NB4 (cell line): Measurements from ENCODE around the gene RAB29.

Experiments used
- CTCF ChIP-seq: IDR thresholded peaks from one replicate; pipeline ENCODE4 v1.5.1; 2012; ENCODE audit warnings: low read depth, low read length
- POLR2A ChIP-seq: IDR thresholded peaks from 2 replicates; pipeline ENCODE4 v1.6.1; 2011; ENCODE audit warnings: mild to moderate bottlenecking; ENCODE audit not compliant: insufficient read length; ENCODE audit errors: extremely low read depth

- TF ChIP-seq CTCF = no peak
- no peak for TF ChIP-seq POLR2A
Observed at GRCh38 chr1:205812271-205812877, 37.1 kb upstream of the RAB29 start.
